Testis (tissue), 2 donors: ENCODE measurements around the gene CLEC6A.

Experiments
- CTCF ChIP-seq, 3 experiments: fragments of 450-650 bp in 2 of 3; fragments of 200-600 bp in 1 of 3; sonication (generic) in 1 of 3; IDR thresholded peaks; one replicate each; pipeline ENCODE4 v1.5.1; 2016 to 2019; ENCODE audit warnings: antibody characterized with exemption in 3 of 3, mild to moderate bottlenecking in 2 of 3, moderate library complexity in 1 of 3
- POLR2A ChIP-seq: fragments of 450-650 bp; IDR thresholded peaks from one replicate; pipeline ENCODE4 v1.6.1; 2017; ENCODE audit warnings: antibody characterized with exemption, mild to moderate bottlenecking, moderate library complexity

GRCh38 chr12:8508223-8508622 lies 52.5 kb downstream of the CLEC6A start:
- TF ChIP-seq POLR2A = no peak
- TF ChIP-seq CTCF (IDR thresholded peaks at IDR 0.05) = no peak
